Heart left ventricle (tissue), 16 donors: ENCODE data around the gene PTPRK. TPM values are rescaled to one million over a fixed set of nuclear protein-coding genes. Genes with fewer than 3 reads are reported as not detected.

Experiments
- ATAC-seq, 4 donors: fragments of 200-7000 bp; cut with Tn5 transposase; one replicate each; pipeline ENCODE4 v1.9.1; 2020 to 2022; ENCODE audit warnings: moderate library complexity in 4 of 4, mild to moderate bottlenecking in 3 of 4, moderate number of reproducible peaks in 1 of 4
- DNase-seq, 5 donors: peaks; one replicate each; pipeline ENCODE4 v3.0.0-alpha.2; 2020
- H3K27ac ChIP-seq, 12 donors: fragments of 200-600 bp; sonication (generic) in 4 of 12; one replicate each; pipeline versions ENCODE4 v1.5.0 to v1.8.0; 2016 to 2022; ENCODE audit warnings: mild to moderate bottlenecking in 2 of 12
- H3K27me3 ChIP-seq, 9 donors: fragments of 200-600 bp; sonication (generic) in 2 of 9; one replicate each; pipeline versions ENCODE4 v1.5.1 to v1.8.0; 2016 to 2022; ENCODE audit warnings: mild to moderate bottlenecking in 3 of 9
- H3K36me3 ChIP-seq, 9 donors: fragments of 200-600 bp; sonication (generic) in 2 of 9; one replicate each; pipeline versions ENCODE4 v1.5.0 to v1.8.0; 2018 to 2022; ENCODE audit warnings: mild to moderate bottlenecking in 2 of 9
- H3K4me1 ChIP-seq, 12 donors: fragments of 200-600 bp; sonication (generic) in 4 of 12; one replicate each; pipeline versions ENCODE4 v1.5.0 to v1.8.0; 2016 to 2022; ENCODE audit warnings: mild to moderate bottlenecking in 3 of 12
- H3K4me3 ChIP-seq, 12 donors: fragments of 200-600 bp; sonication (generic) in 4 of 12; one replicate each; pipeline versions ENCODE4 v1.5.0 to v1.8.0; 2017 to 2022; ENCODE audit warnings: mild to moderate bottlenecking in 9 of 12, moderate library complexity in 4 of 12
- H3K9me3 ChIP-seq, 12 donors: fragments of 200-600 bp; sonication (generic) in 4 of 12; one replicate each; pipeline versions ENCODE4 v1.5.0 to v1.8.0; 2016 to 2022; ENCODE audit warnings: mild to moderate bottlenecking in 1 of 12
- CTCF ChIP-seq, 12 donors: fragments of 200-600 bp; sonication (generic) in 4 of 12; IDR thresholded peaks; one replicate each; pipeline versions ENCODE4 v1.5.0 to v1.8.0; 2018 to 2022; ENCODE audit warnings: antibody characterized with exemption in 12 of 12, mild to moderate bottlenecking in 5 of 12
- POLR2A ChIP-seq, 2 donors: fragments of 450-650 bp; IDR thresholded peaks; one replicate each; pipeline ENCODE4 v1.6.1; 2017; ENCODE audit warnings: antibody characterized with exemption in 2 of 2, mild to moderate bottlenecking in 2 of 2, moderate library complexity in 2 of 2
- WGBS, 4 donors: extraction: QIAGEN DNeasy Blood & Tissue Kit in 2 of 4; methylation state at CpG; one replicate each; pipeline versions ENCODE4 v1.1.5 to v1.1.7; 2013 to 2018; 5-methylcytosine and 5-hydroxymethylcytosine counted together
- intact Hi-C, 10 donors: fragments of 100-400 bp; cut with DNase I; formaldehyde crosslinking; loops; one replicate each; pipeline versions ENCODE4 v1.11.1 to v1.14.2; 2022
- polyA plus RNA-seq, 2 donors: library from polyadenylated mRNA; stranded (reverse); fragments of 200-250 nt; gene quantifications; one replicate each; pipeline ENCODE4 v1.2.3, GENCODE V29; 2013
- total RNA-seq, 9 donors: library from RNA; depleted of rRNA in 2 of 9; stranded (reverse); fragments of >200 nt in 2 of 9; fragmentation: NEBNext Ultra II Directional in 3 of 9; extraction: Animal tissue kit (Norgen Biotek cat#: 25700) in 3 of 9; gene quantifications; one replicate each; pipeline versions ENCODE4 v1.1.0 to v1.2.4, GENCODE V29; 2016 to 2023
- donor health status: ischemic (EF 13 %, LVEDD 7.1; RV severe dilation, severe dysfunction).
- donor health status: healthy with polysubstance abuse.
- donor health status: DM: no; HTN: yes; CAD: no.
- donor health status: DM: no; HTN: no; CAD: no.
- donor health status: ischemic (EF 25% LVEDD 6.9; RV normal size, moderate dysfunction).
- donor health status: ischemic (EF 25% LVEDD 5.7; RV mildly dilated, moderate dysfunction).
- donor health status: healthy.
- donor health status: DM: yes; HTN: yes; CAD: no.
- donor health status: ischemic (EF 35%, LVEDD 5.7; RV mildly dilated, moderate dysfunction).
- donor health status: nonischemic (EF 11% LVEDD 7.7; RV severe dilation, severe dysfunction).
- donor health status: DM: yes; HTN: yes; CAD: no.
- donor health status: PGD.
- donor health status: ischemic (EF 29% LVEDD 5.4; RV normal size, mild dysfunction).
- donor health status: nonischemic (EF 23%, LVEDD 6.1; RV moderate dilation, normal function).

PTPRK gene
- total and polyA plus RNA-seq, 11 donors, result 5.4 to 50.8 (median 38.5) TPM

GRCh38 chr6:128483472-128484135, 36.8 kb downstream of the PTPRK start:
- H3K4me3 ChIP-seq, result no peak overlapping the region
- ATAC-seq (peak in 3 of 4 donors; percentile 53 to 68 (median 53)), DNase-seq (no peak)
- H3K36me3 ChIP-seq, result no peaks in the 10 kb centered on the region
- peaks cover 0 to 55% (median 20%) of the 10 kb centered on the region in 12 donors for H3K4me1 ChIP-seq
- intact Hi-C loops, result loop anchor here in 1 of 10 donors (10.0 kb wide), 1 partner anchor 149 kb away; no protein-coding TSS in a partner anchor
- H3K9me3 ChIP-seq, result no peaks in the 10 kb centered on the region
- H3K27ac ChIP-seq, result peak overlapping the region in 5 of 12 donors; percentile 0 to 46 (median 19)
- no peaks in the 10 kb centered on the region for H3K27me3 ChIP-seq
- TF ChIP-seq POLR2A (IDR thresholded peaks at IDR 0.05) (no peak), CTCF (IDR thresholded peaks at IDR 0.05) (no peak)
- WGBS, 4 donors, result 33 to 47% (median 43%) methylated on average over 5 of the region's 5 CpGs

- Histone ChIP-seq H3K4me1 (peaks cover 0 to 59% (median 26%) of the 10 kb centered on the region in 12 donors), H3K27ac (peak overlapping the region in 4 of 12 donors; percentile 6 to 42 (median 18)), H3K4me3 (no peak overlapping the region), H3K9me3 (no peaks in the 10 kb centered on the region), H3K27me3 (no peaks in the 10 kb centered on the region), H3K36me3 (no peaks in the 10 kb centered on the region)
- WGBS, 4 donors, result 59 to 77% (median 70%) methylated on average over 3 of the region's 3 CpGs
- ATAC-seq (peak in 3 of 4 donors; percentile 27 to 57 (median 51)), DNase-seq (no peak)
- intact Hi-C loops, result loop anchor here in 1 of 10 donors (10.0 kb wide), 1 partner anchor 148 kb away; no protein-coding TSS in a partner anchor
- TF ChIP-seq POLR2A (IDR thresholded peaks at IDR 0.05) (no peak), CTCF (IDR thresholded peaks at IDR 0.05) (no peak)
These were observed 37.8 kb downstream of the PTPRK start for GRCh38 chr6:128482642-128483041.

GRCh38 chr6:128479991-128480390, 40.4 kb downstream of the PTPRK start:
- ATAC-seq (peak in 2 of 4 donors; percentile 51 to 56), DNase-seq (no peak)
- 49 to 51% (median 51%) methylated on average over 4 of the region's 4 CpGs for WGBS, 4 donors
- TF ChIP-seq CTCF (IDR thresholded peaks at IDR 0.05), result no peak
- TF ChIP-seq POLR2A (IDR thresholded peaks at IDR 0.05), result no peak
- Histone ChIP-seq H3K9me3 (no peaks in the 10 kb centered on the region), H3K27ac (peak overlapping the region in 3 of 12 donors; percentile 13 to 28 (median 21)), H3K36me3 (no peaks in the 10 kb centered on the region), H3K4me3 (no peak overlapping the region), H3K27me3 (no peaks in the 10 kb centered on the region), H3K4me1 (peaks cover 0 to 60% (median 29%) of the 10 kb centered on the region in 12 donors)
- intact Hi-C loops, result loop anchor here in 2 of 10 donors (2.0 to 10.0 kb wide), 2 partner anchors 51 to 145 kb away; no protein-coding TSS in a partner anchor

- no peak for TF ChIP-seq POLR2A (IDR thresholded peaks at IDR 0.05)
- TF ChIP-seq CTCF (IDR thresholded peaks at IDR 0.05), result no peak
- no peaks in the 10 kb centered on the region for H3K9me3 ChIP-seq
- DNase-seq (no peak), ATAC-seq (no peak)
- intact Hi-C loops, result no loop called here
- peak overlapping the region in 5 of 12 donors; percentile 20 to 50 (median 29) for H3K4me3 ChIP-seq
- H3K27ac ChIP-seq, result peak overlapping the region in 5 of 12 donors; percentile 5 to 28 (median 21)
- H3K36me3 ChIP-seq, result no peaks in the 10 kb centered on the region
- WGBS, 4 donors, result 92 to 99% (median 97%) methylated on average over 2 of the region's 2 CpGs
- peaks cover 0 to 56% (median 33%) of the 10 kb centered on the region in 12 donors for H3K4me1 ChIP-seq
- no peaks in the 10 kb centered on the region for H3K27me3 ChIP-seq
These were observed 41.2 kb downstream of the PTPRK start for GRCh38 chr6:128479048-128479666.
